Upper lobe of right lung (tissue), 1 donor: ENCODE measurements around the gene SLC30A9. TPM values are rescaled to one million over a fixed set of nuclear protein-coding genes. Genes with fewer than 3 reads are reported as not detected.

Source experiments
- ATAC-seq: fragments of 200-7000 bp; cut with Tn5 transposase; one replicate; pipeline ENCODE4 v1.9.1; 2020; ENCODE audit warnings: mild to moderate bottlenecking, moderate library complexity
- DNase-seq: peaks from one replicate; pipeline ENCODE4 v3.0.0-alpha.2; 2020
- H3K27ac ChIP-seq: fragments of 200-600 bp; one replicate; pipeline ENCODE4 v1.8.0; 2022
- H3K27me3 ChIP-seq: fragments of 200-600 bp; one replicate; pipeline ENCODE4 v1.8.0; 2022; ENCODE audit warnings: mild to moderate bottlenecking
- H3K36me3 ChIP-seq: fragments of 200-600 bp; one replicate; pipeline ENCODE4 v1.8.0; 2022
- H3K4me1 ChIP-seq: fragments of 200-600 bp; one replicate; pipeline ENCODE4 v1.8.0; 2022
- H3K4me3 ChIP-seq: fragments of 200-600 bp; one replicate; pipeline ENCODE4 v1.8.0; 2022; ENCODE audit warnings: mild to moderate bottlenecking
- H3K9me3 ChIP-seq: fragments of 200-600 bp; one replicate; pipeline ENCODE4 v1.8.0; 2022
- intact Hi-C: fragments of 100-400 bp; cut with DNase I; formaldehyde crosslinking; loops from one replicate; pipeline ENCODE4 v1.11.0; 2022
- total RNA-seq: library from RNA; stranded (reverse); fragmentation: NEBNext Ultra II Directional; extraction: Animal tissue kit (Norgen Biotek cat#: 25700); gene quantifications from one replicate; pipeline ENCODE4 v1.2.1, GENCODE V29; 2021
- TF ChIP-seq, protein P1 (sequence below): fragments of 200-600 bp; IDR thresholded peaks from one replicate; pipeline ENCODE4 v1.8.0; 2022; ENCODE audit warnings: antibody characterized with exemption
- donor health status: DM: no; HTN: yes; CAD: no; lungs with severe emphysema.

Gene SLC30A9
- total RNA-seq, 1 donor from 2014 or later: 42.5 TPM

DNA sequence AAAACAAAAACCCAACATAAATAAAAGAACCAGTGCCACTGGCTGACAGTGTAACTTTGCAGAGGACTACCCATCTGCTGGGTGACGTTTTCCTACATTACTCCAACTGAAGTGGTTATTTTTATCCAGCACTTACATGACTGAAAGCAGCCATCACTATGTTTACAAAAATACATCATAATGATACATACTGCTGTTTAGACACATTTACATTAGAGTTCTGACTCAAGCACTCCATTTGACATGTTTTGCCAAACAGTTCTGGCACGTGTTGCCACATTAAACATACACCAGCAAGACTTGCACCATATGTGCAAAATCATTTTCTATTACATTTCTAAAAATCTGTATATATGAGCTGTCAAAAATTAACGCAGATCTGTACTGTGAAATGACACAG is 122.5 kb downstream of the SLC30A9 start:
- no peak overlapping the region for H3K4me3 ChIP-seq
- DNase-seq (no peak), ATAC-seq (no peak)
- H3K4me1 ChIP-seq: no peaks in the 10 kb centered on the region
- H3K27me3 ChIP-seq: no peaks in the 10 kb centered on the region
- intact Hi-C loops: no loop called here
- TF ChIP-seq, protein P1, sequence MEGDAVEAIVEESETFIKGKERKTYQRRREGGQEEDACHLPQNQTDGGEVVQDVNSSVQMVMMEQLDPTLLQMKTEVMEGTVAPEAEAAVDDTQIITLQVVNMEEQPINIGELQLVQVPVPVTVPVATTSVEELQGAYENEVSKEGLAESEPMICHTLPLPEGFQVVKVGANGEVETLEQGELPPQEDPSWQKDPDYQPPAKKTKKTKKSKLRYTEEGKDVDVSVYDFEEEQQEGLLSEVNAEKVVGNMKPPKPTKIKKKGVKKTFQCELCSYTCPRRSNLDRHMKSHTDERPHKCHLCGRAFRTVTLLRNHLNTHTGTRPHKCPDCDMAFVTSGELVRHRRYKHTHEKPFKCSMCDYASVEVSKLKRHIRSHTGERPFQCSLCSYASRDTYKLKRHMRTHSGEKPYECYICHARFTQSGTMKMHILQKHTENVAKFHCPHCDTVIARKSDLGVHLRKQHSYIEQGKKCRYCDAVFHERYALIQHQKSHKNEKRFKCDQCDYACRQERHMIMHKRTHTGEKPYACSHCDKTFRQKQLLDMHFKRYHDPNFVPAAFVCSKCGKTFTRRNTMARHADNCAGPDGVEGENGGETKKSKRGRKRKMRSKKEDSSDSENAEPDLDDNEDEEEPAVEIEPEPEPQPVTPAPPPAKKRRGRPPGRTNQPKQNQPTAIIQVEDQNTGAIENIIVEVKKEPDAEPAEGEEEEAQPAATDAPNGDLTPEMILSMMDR: no peak
- H3K9me3 ChIP-seq: no peaks in the 10 kb centered on the region
- H3K36me3 ChIP-seq: no peaks in the 10 kb centered on the region
- H3K27ac ChIP-seq: no peak overlapping the region

DNA sequence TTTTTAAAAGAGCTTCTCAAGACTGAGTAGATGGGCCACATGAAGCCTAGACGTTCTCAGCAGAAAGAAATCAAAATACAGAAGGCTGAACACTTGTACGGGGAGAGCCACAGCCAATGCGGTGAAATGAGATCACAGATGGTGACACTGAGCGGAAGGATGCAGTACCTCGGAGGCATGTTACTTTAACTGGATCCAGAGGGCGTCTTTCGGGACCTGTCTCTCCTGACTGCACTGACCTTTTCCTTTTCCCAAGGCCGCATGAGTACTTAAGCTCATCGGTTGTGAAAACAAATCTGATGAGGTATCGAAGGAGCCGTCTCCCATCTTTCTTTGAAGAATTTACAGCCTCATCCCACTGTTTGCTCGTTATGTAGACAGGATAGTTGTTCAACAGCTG is 129.6 kb downstream of the SLC30A9 start:
- Histone ChIP-seq H3K27ac (no peak overlapping the region), H3K36me3 (no peaks in the 10 kb centered on the region), H3K9me3 (no peaks in the 10 kb centered on the region), H3K4me1 (no peaks in the 10 kb centered on the region), H3K4me3 (no peak overlapping the region), H3K27me3 (no peaks in the 10 kb centered on the region)
- DNase-seq: no peak
- TF ChIP-seq, protein P1: no peak
- intact Hi-C loops: no loop called here
- no peak for ATAC-seq

DNA sequence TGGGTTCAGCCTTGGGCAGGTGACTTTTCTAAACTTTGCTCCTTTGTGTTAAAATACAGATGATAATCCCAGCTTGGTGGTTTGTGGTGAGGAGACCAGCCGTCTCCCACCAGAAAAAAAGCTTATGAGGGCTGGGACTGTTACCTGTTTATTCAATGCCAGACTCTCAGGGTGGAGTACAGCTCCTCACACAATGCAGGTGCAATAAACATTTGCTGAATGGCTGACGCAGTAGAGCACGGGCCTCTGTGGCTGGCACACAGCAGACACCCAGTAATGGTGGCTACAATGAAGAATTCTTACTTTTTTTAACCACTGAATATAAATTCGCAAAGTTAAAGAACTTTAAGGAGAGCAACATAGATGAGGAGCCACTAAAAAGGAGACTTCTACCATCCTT is 131.9 kb downstream of the SLC30A9 start:
- ATAC-seq: no peak
- no peaks in the 10 kb centered on the region for H3K4me1 ChIP-seq
- no peak overlapping the region for H3K27ac ChIP-seq
- no peaks in the 10 kb centered on the region for H3K27me3 ChIP-seq
- no peaks in the 10 kb centered on the region for H3K9me3 ChIP-seq
- intact Hi-C loops: no loop called here
- no peak overlapping the region for H3K4me3 ChIP-seq
- H3K36me3 ChIP-seq: no peaks in the 10 kb centered on the region
- TF ChIP-seq, protein P1: no peak
- DNase-seq: no peak

DNA sequence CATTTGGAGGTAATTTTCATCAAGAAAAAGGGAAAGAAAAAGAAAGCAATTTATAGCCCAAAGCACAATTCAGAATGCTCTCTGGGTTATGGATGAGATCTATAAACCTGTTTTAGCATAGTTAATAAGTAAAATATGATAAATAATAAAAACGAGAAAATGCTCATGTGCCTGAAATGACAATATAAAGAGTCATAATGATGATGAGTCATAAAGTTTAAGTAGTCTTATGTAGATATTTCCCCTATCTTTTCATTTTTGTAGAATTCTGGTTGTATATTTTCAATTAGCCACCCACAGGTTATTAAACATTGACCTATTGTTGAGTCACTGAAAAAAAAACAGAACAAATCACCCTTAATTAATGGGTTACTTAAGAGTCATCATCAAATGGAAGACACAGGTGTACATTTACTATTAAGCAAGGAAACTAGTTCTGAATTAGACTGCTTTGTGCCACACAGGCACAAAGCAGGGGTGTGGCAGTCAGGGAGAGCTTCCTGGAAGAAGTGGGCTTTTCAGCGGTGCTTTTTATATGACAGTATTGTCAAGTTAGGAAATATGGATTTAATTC is 132.8 kb downstream of the SLC30A9 start:
- TF ChIP-seq, protein P1: no peak
- no peaks in the 10 kb centered on the region for H3K36me3 ChIP-seq
- no peaks in the 10 kb centered on the region for H3K9me3 ChIP-seq
- H3K27ac ChIP-seq: no peak overlapping the region
- ATAC-seq: no peak
- H3K4me3 ChIP-seq: no peak overlapping the region
- H3K4me1 ChIP-seq: no peaks in the 10 kb centered on the region
- no peak for DNase-seq
- intact Hi-C loops: no loop called here
- no peaks in the 10 kb centered on the region for H3K27me3 ChIP-seq

DNA sequence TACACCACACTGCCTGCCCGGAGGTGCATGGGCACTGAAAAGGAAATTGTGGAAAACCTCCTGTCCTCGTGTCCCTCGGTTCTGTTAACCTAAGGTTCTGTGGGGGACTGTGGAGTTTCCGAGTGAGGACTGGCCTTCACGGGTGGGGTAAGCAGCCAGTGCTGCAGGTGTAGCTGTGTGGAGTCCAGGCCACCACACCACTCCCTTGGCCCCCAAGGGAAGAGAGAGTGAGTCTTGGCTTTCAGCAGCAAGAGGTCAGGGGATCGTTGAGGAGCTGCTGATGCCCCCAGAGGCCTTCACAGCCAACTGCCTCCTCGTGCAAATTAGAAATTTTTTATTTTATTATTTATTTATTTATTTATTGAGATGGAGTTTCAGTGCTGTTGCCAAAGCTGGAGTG is 141.8 kb downstream of the SLC30A9 start:
- no peaks in the 10 kb centered on the region for H3K27me3 ChIP-seq
- no peak for DNase-seq
- TF ChIP-seq, protein P1: no peak
- intact Hi-C loops: no loop called here
- H3K4me3 ChIP-seq: no peak overlapping the region
- H3K9me3 ChIP-seq: no peaks in the 10 kb centered on the region
- no peak for ATAC-seq
- no peaks in the 10 kb centered on the region for H3K4me1 ChIP-seq
- no peaks in the 10 kb centered on the region for H3K36me3 ChIP-seq
- H3K27ac ChIP-seq: no peak overlapping the region

DNA sequence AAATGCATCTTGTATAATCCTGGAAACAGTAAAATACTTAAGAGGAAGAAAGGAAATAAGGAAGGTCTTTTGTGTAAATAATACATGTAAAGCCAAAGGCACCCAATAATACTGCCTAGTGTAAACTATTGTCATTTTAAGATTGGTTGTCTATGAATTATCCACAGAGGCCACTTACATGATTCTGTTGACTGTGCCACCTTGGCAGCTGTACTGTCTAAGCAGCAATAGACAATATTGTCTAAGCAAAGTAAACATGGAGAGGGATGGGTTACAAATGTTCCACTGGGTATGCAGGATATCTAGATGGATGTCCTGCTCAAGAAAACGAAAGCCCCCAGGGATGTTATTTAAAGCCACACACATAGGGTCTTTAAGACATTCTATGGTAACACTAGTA is 142.7 kb downstream of the SLC30A9 start:
- no peaks in the 10 kb centered on the region for H3K36me3 ChIP-seq
- no peaks in the 10 kb centered on the region for H3K27me3 ChIP-seq
- no peaks in the 10 kb centered on the region for H3K9me3 ChIP-seq
- no peak for DNase-seq
- TF ChIP-seq, protein P1: no peak
- no peak overlapping the region for H3K4me3 ChIP-seq
- H3K4me1 ChIP-seq: no peaks in the 10 kb centered on the region
- H3K27ac ChIP-seq: no peak overlapping the region
- no peak for ATAC-seq
- intact Hi-C loops: no loop called here
